Endothelial cell of umbilical vein (primary cell): Measurements from ENCODE around the gene MSANTD7. TPM values are rescaled to one million over a fixed set of nuclear protein-coding genes. Genes with fewer than 3 reads are reported as not detected.

ENCODE experiments used
- BruUV-seq: library from RNA; stranded (reverse); fragments of 400-500 nt; replicated peaks from 2 replicates; lab custom pipeline; 2021; lab: Mats Ljungman, UMichigan
- CTCF ChIA-PET: fragments of 300-600, 350-600 bp; sonication (Branson Sonifier 250); formaldehyde crosslinking; loops from one replicate; lab custom pipeline; 2021; ENCODE audit warnings: antibody characterized with exemption, inconsistent platforms; lab: Charles Lee
- POLR2A ChIA-PET: fragments of 300-600, 350-600 bp; sonication (Branson Sonifier 250); formaldehyde crosslinking; loops from one replicate; lab custom pipeline; 2021; ENCODE audit warnings: antibody characterized with exemption, inconsistent platforms; lab: Charles Lee
- DNase-seq: peaks from one replicate; pipeline ENCODE4 v3.0.0-alpha.2; 2011; ENCODE audit warnings: low read depth, low spot score
- FAIRE-seq: peaks from 2 replicates; lab custom pipeline; 2011; peaks lifted over from hg19 to GRCh38; lab: Jason Lieb, UNC
- H2AFZ ChIP-seq: 2 replicates; pipeline ENCODE4 v1.6.0; 2012; ENCODE audit warnings: low read depth, low read length, control low read depth, inconsistent platforms
- H3K27ac ChIP-seq: 2 replicates; pipeline ENCODE4 v1.5.1; 2011; ENCODE audit warnings: low read depth, mild to moderate bottlenecking, control low read depth, low read length, moderate library complexity; ENCODE audit not compliant: insufficient read depth
- H3K27me3 ChIP-seq, 2 experiments: 2 replicates each; pipeline versions ENCODE4 v1.6.0 to v1.6.1; 2011; ENCODE audit warnings: low read length in 2 of 2, mixed read lengths in 1 of 2; ENCODE audit not compliant: control insufficient read depth in 2 of 2, insufficient read depth in 2 of 2
- H3K36me3 ChIP-seq, 2 experiments: 2 replicates in 1 of 2; 3 replicates in 1 of 2; pipeline ENCODE4 v1.5.1; 2011; ENCODE audit warnings: low read length in 2 of 2, mild to moderate bottlenecking in 1 of 2, moderate library complexity in 1 of 2; ENCODE audit not compliant: control insufficient read depth in 2 of 2, insufficient read depth in 2 of 2; ENCODE audit errors: extremely low read depth in 1 of 2
- H3K4me1 ChIP-seq: 3 replicates; pipeline ENCODE4 v1.5.1; 2011; ENCODE audit warnings: mild to moderate bottlenecking, low read length; ENCODE audit not compliant: control insufficient read depth, insufficient read depth; ENCODE audit errors: extremely low read depth
- H3K4me2 ChIP-seq: 2 replicates; pipeline ENCODE4 v1.6.1; 2011; ENCODE audit warnings: low read length, control low read depth, mixed read lengths; ENCODE audit not compliant: insufficient read depth
- H3K4me3 ChIP-seq, 3 experiments: fragments of 200-600 bp in 1 of 3; sonication (generic), shearing (Covaris generic) in 1 of 3; replicated peaks in 1 of 3; 2 replicates each; pipeline ENCODE4 v1.5.1; 2011 to 2016; ENCODE audit warnings: control low read depth in 3 of 3, low read length in 3 of 3, mild to moderate bottlenecking in 2 of 3, inconsistent platforms in 1 of 3, low read depth in 1 of 3, moderate library complexity in 1 of 3; ENCODE audit not compliant: insufficient read depth in 1 of 3
- H3K79me2 ChIP-seq: 2 replicates; pipeline ENCODE4 v1.6.0; 2012; ENCODE audit warnings: low read length, inconsistent platforms; ENCODE audit not compliant: control insufficient read depth, insufficient read depth
- H3K9ac ChIP-seq: replicated peaks from 2 replicates; pipeline ENCODE3; 2011; ENCODE audit warnings: low read length, control low read depth; ENCODE audit not compliant: insufficient read depth; ENCODE audit errors: extremely low read depth
- H3K9me1 ChIP-seq: replicated peaks from 3 replicates; pipeline ENCODE4 v1.6.0; 2011; ENCODE audit warnings: mild to moderate bottlenecking, low read length; ENCODE audit not compliant: control insufficient read depth, insufficient read depth; ENCODE audit errors: extremely low read depth
- H3K9me3 ChIP-seq: replicated peaks from 2 replicates; pipeline ENCODE4 v1.5.1; 2012; ENCODE audit warnings: low read length, inconsistent platforms; ENCODE audit not compliant: control insufficient read depth, insufficient read depth
- H4K20me1 ChIP-seq: replicated peaks from 2 replicates; pipeline ENCODE3; 2011; ENCODE audit warnings: mild to moderate bottlenecking, low read length; ENCODE audit not compliant: control insufficient read depth, insufficient read depth; ENCODE audit errors: extremely low read depth
- CTCF ChIP-seq, 2 donors: IDR thresholded peaks; 1 replicate in 1 of 2; 2 replicates in 1 of 2; pipeline ENCODE4 v1.5.1; 2011; ENCODE audit warnings: low read length in 2 of 2, mild to moderate bottlenecking in 2 of 2, moderate library complexity in 2 of 2, control low read depth in 1 of 2, inconsistent platforms in 1 of 2, low read depth in 1 of 2; ENCODE audit not compliant: insufficient read depth in 1 of 2; ENCODE audit errors: extremely low read depth in 1 of 2
- EZH2 ChIP-seq: IDR thresholded peaks from 2 replicates; pipeline ENCODE4 v1.6.1; 2012; ENCODE audit warnings: borderline replicate concordance, low read depth, mild to moderate bottlenecking, moderate library complexity, low read length, inconsistent platforms; ENCODE audit not compliant: severe bottlenecking
- FOS ChIP-seq: IDR thresholded peaks from 2 replicates; pipeline ENCODE4 v1.6.1; 2011; ENCODE audit warnings: mild to moderate bottlenecking, low read length, moderate library complexity, borderline replicate concordance; ENCODE audit not compliant: insufficient read depth
- JUN ChIP-seq: IDR thresholded peaks from 2 replicates; pipeline ENCODE4 v1.6.1; 2011; ENCODE audit warnings: borderline replicate concordance, low read depth; ENCODE audit not compliant: insufficient read length, insufficient read depth
- MYC ChIP-seq: IDR thresholded peaks from one replicate; pipeline ENCODE4 v1.6.1; 2011; ENCODE audit warnings: mild to moderate bottlenecking, low read depth, low read length
- POLR2A ChIP-seq: IDR thresholded peaks from 2 replicates; pipeline ENCODE4 v1.6.1; 2012; ENCODE audit warnings: low read depth, mild to moderate bottlenecking, control low read depth, low read length
- POLR2AphosphoS5 ChIP-seq: IDR thresholded peaks from 2 replicates; pipeline ENCODE4 v1.6.1; 2012; ENCODE audit warnings: low read depth, mild to moderate bottlenecking, control low read depth, low read length, moderate library complexity; ENCODE audit not compliant: insufficient read depth
- dilution Hi-C: fragments of 300-500 bp; cut with MboI; formaldehyde crosslinking; loops from one replicate; pipeline ENCODE4 v1.15.0; 2019; ENCODE audit warnings: low sequenced_read_pairs; ENCODE audit not compliant: extremely low pct_ligation_motif_present
- intact Hi-C: fragments of 100-400 bp; cut with micrococcal nuclease; formaldehyde crosslinking; loops from one replicate; pipeline ENCODE4 v1.10.0; 2022
- polyA plus RNA-seq, 4 experiments: library from polyadenylated mRNA; depleted of rRNA in 3 of 4; stranded (reverse) in 3 of 4; unstranded in 1 of 4; fragments of >200 nt; gene quantifications; 2 replicates each; pipeline versions ENCODE4 v1.2.1 to v1.2.3, GENCODE V29; 2011 to 2012; ENCODE audit warnings: missing spikeins in 1 of 4
- total RNA-seq: library from RNA; stranded (reverse); gene quantifications from 2 replicates; pipeline ENCODE4 v1.2.3, GENCODE V29; 2021
- TF ChIP-seq, protein P1 (sequence below): IDR thresholded peaks from 2 replicates; pipeline ENCODE4 v1.6.1; 2011; ENCODE audit not compliant: insufficient read depth, insufficient read length

MSANTD7 gene
- total and polyA plus RNA-seq, 2 donors (not counting 3 experiments of a cell fraction or from before 2014, with no cell fraction given): 4.8 to 13.1 TPM

- POLR2A ChIA-PET: no interaction called here
- intact Hi-C loops (no loop called here), dilution Hi-C loops (no loop called here)
- Histone ChIP-seq H3K4me1 (peaks cover 5% of the 10 kb centered on the region), H3K4me3 (no peak overlapping the region), H3K27ac (no peak overlapping the region), H3K4me2 (no peak overlapping the region), H3K27me3 (no peaks in the 10 kb centered on the region), H2AFZ (no peak overlapping the region), H3K79me2 (no peaks in the 10 kb centered on the region), H3K9me1 (no peaks in the 10 kb centered on the region), H3K9me3 (no peaks in the 10 kb centered on the region), H4K20me1 (no peaks in the 10 kb centered on the region), H3K9ac (no peak overlapping the region), H3K36me3 (no peaks in the 10 kb centered on the region)
- TF ChIP-seq, protein P1, sequence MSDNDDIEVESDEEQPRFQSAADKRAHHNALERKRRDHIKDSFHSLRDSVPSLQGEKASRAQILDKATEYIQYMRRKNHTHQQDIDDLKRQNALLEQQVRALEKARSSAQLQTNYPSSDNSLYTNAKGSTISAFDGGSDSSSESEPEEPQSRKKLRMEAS: no peak
- TF ChIP-seq EZH2: no peak
- no peak for TF ChIP-seq MYC
- no peak for TF ChIP-seq POLR2A
- TF ChIP-seq FOS: no peak
- no peak for TF ChIP-seq JUN
- TF ChIP-seq CTCF (IDR thresholded peaks at IDR 0.05; ENCODE audit: extremely low read depth in 1 of 2, insufficient read depth in 1 of 2, low read depth in 1 of 2, low read length in 2 of 2): no peak
- no peak for TF ChIP-seq POLR2AphosphoS5
- BruUV-seq: no TSS peak
- DNase-seq (no peak), FAIRE-seq (no peak)
- CTCF ChIA-PET: no interaction called here
Observed at GRCh38 chr10:14803827-14804226, 34.3 kb upstream of the MSANTD7 start.
